AG04450 (cell line): ENCODE results near the gene MSANTD4. TPM values are rescaled to one million over a fixed set of nuclear protein-coding genes. Genes with fewer than 3 reads are reported as not detected.

ENCODE experiments used
- CTCF ChIA-PET: fragments of 300-600, 350-600 bp; formaldehyde crosslinking; extraction: SDS; loops from one replicate; lab custom pipeline; 2022; ENCODE audit warnings: antibody characterized with exemption, inconsistent platforms; lab: Charles Lee
- POLR2A ChIA-PET: fragments of 350-600 bp; formaldehyde crosslinking; extraction: SDS; loops from one replicate; lab custom pipeline; 2021; ENCODE audit warnings: antibody characterized with exemption, inconsistent platforms; lab: Yijun Ruan, JAX
- DNase-seq: peaks from one replicate; pipeline ENCODE4 v3.0.0-alpha.2; 2011; ENCODE audit warnings: low read depth, low spot score
- H3K27ac ChIP-seq: one replicate; pipeline ENCODE4 v1.5.1; 2012; ENCODE audit warnings: low read depth, low read length, control low read depth
- H3K27me3 ChIP-seq: one replicate; pipeline ENCODE4 v1.6.0; 2012; ENCODE audit warnings: low read length; ENCODE audit not compliant: control insufficient read depth, insufficient read depth
- H3K4me3 ChIP-seq: 2 replicates; pipeline ENCODE4 v1.5.1; 2011; ENCODE audit warnings: mild to moderate bottlenecking, low read depth, low read length, control low read depth
- H3K9me3 ChIP-seq: 2 replicates; pipeline ENCODE4 v1.5.1; 2012; ENCODE audit warnings: low read length; ENCODE audit not compliant: control insufficient read depth, insufficient read depth
- polyA plus RNA-seq: library from polyadenylated mRNA; depleted of rRNA; stranded (reverse); fragments of >200 nt; gene quantifications from 2 replicates; pipeline ENCODE4 v1.2.3, GENCODE V29; 2011
- TF ChIP-seq, protein P1 (sequence below): IDR thresholded peaks from 2 replicates; pipeline ENCODE4 v1.5.1; 2011; ENCODE audit warnings: low read depth, low read length, control low read depth, inconsistent platforms

The MSANTD4 gene
- polyA plus RNA-seq, 1 experiment, result 29.0 TPM

- H3K4me3 ChIP-seq, result no peak overlapping the region
- TF ChIP-seq, protein P1, sequence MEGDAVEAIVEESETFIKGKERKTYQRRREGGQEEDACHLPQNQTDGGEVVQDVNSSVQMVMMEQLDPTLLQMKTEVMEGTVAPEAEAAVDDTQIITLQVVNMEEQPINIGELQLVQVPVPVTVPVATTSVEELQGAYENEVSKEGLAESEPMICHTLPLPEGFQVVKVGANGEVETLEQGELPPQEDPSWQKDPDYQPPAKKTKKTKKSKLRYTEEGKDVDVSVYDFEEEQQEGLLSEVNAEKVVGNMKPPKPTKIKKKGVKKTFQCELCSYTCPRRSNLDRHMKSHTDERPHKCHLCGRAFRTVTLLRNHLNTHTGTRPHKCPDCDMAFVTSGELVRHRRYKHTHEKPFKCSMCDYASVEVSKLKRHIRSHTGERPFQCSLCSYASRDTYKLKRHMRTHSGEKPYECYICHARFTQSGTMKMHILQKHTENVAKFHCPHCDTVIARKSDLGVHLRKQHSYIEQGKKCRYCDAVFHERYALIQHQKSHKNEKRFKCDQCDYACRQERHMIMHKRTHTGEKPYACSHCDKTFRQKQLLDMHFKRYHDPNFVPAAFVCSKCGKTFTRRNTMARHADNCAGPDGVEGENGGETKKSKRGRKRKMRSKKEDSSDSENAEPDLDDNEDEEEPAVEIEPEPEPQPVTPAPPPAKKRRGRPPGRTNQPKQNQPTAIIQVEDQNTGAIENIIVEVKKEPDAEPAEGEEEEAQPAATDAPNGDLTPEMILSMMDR, result no peak
- no peaks in the 10 kb centered on the region for H3K27me3 ChIP-seq
- no peak overlapping the region for H3K27ac ChIP-seq
- POLR2A ChIA-PET, result interaction anchor here (1.1 kb wide), 1 partner anchor 12 kb away, joined by 3 read pairs; no protein-coding TSS in a partner anchor
- no peak for DNase-seq
- CTCF ChIA-PET, result interaction anchor here (1.1 kb wide), 1 partner anchor 117 kb away, joined by 3 read pairs; no protein-coding TSS in a partner anchor
- no peaks in the 10 kb centered on the region for H3K9me3 ChIP-seq
These were observed 41.9 kb downstream of the MSANTD4 start for GRCh38 chr11:105979997-105980703.

GRCh38 chr11:105975128-105975527 is 46.9 kb downstream of the MSANTD4 start:
- no peaks in the 10 kb centered on the region for H3K27me3 ChIP-seq
- no peaks in the 10 kb centered on the region for H3K9me3 ChIP-seq
- CTCF ChIA-PET, result interaction anchor here (0.9 kb wide), 1 partner anchor 23 kb away, joined by 3 read pairs; no protein-coding TSS in a partner anchor
- TF ChIP-seq, protein P1, result no peak
- no peak overlapping the region for H3K27ac ChIP-seq
- no peak overlapping the region for H3K4me3 ChIP-seq
- POLR2A ChIA-PET, result no interaction called here
- no peak for DNase-seq

DNA sequence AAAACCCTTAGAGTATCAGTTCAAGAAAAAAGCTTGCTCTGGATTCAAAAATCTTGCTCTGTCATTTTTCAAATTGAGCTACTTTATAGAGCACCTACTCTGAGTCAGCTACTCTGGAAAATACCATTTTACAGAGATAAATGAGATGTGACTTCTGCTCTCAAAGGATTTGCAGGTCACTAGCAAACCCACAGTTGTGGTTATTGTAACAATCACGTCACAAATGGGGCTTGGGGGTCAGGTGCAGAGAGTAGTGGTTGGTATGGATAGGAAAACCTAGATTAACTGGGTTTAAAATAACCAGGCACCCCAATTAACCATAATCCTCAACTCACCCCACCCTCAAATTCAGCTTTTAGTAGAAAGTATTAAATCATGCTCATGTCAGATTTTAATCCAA is 52.3 kb downstream of the MSANTD4 start:
- Histone ChIP-seq H3K9me3 (no peaks in the 10 kb centered on the region), H3K4me3 (no peak overlapping the region), H3K27ac (no peak overlapping the region), H3K27me3 (no peaks in the 10 kb centered on the region)
- ChIA-PET POLR2A (no interaction called here), CTCF (no interaction called here)
- TF ChIP-seq, protein P1, result no peak
- no peak for DNase-seq

DNA sequence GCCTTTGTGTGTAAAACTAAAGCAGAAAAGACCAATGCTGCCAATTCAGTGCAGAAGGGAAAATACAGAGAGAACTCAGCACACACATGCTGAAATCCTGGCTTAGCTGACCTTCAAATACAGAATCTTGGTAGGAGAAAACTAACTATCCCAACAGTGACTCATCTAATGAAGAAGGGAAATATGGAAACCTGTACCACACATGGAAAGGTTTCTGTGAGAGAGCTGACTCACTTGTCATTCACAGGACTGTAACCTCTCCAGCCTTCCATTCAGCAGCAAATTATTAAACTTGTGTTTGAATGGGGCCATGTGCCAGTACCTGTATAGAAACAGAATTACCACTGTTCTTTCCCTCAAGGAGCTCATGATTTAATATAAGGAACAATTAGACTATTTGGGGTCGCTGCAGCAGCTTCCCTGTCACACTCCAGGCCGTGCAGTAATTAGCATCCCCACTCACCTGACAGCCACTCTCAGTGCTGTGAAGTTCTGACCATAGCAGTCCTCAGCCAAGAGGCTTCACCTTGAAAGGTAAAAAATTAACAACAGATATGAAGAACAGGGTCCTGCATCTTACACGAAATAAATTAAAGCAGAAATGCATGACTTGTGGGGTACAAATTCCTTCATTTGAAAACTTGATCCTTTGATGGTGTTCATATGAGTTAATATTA is 53.9 kb downstream of the MSANTD4 start:
- no peak for DNase-seq
- Histone ChIP-seq H3K27ac (no peak overlapping the region), H3K4me3 (no peak overlapping the region), H3K27me3 (no peaks in the 10 kb centered on the region), H3K9me3 (no peaks in the 10 kb centered on the region)
- TF ChIP-seq, protein P1, result no peak
- CTCF ChIA-PET, result no interaction called here
- POLR2A ChIA-PET, result interaction anchor here (1.3 kb wide), 1 partner anchor 13 kb away, joined by 3 read pairs; no protein-coding TSS in a partner anchor
